G401 (cell line): ENCODE measurements around the gene ABCA3. TPM values are rescaled to one million over a fixed set of nuclear protein-coding genes. Genes with fewer than 3 reads are reported as not detected.
A peak's percentile ranks its signal among the peaks of the same experiment; 100 is the strongest.
"Not testable (repeated sequence)": the region's sequence is repeated elsewhere in the genome, so short reads cannot be mapped to it uniquely, and the experiment has no call there.

Experiments used
- DNase-seq: peaks from one replicate; pipeline ENCODE4 v3.0.0-alpha.2; 2015; ENCODE audit warnings: low spot score
- in situ Hi-C: cut with HindIII; loops from 2 replicates; pipeline ENCODE4 v1.10.0; 2016; ENCODE audit warnings: low sequenced_read_pairs, mixed read lengths
- total RNA-seq: library from RNA; depleted of rRNA; stranded (reverse); fragments of >200 nt; shearing (Covaris generic); gene quantifications from 2 replicates; pipeline ENCODE4 v1.2.3, GENCODE V29; 2014; rRNA removed

The ABCA3 gene
- total RNA-seq = 4.9 and 9.5 TPM in 2 replicates

- DNase-seq = peak; percentile 85
- in situ Hi-C loops = no loop called here
These were observed at the start of gene ABCA3 for GRCh38 chr16:2340564-2341455. TSS of gene ABCA3 (minus strand) at chr16:2340728. CDS start at chr16:2326466, 14,262 bp downstream.

- DNase-seq = no peak
- in situ Hi-C loops = no loop called here
These were observed 48.4 kb upstream of the ABCA3 start for GRCh38 chr16:2388875-2389433.

DNA sequence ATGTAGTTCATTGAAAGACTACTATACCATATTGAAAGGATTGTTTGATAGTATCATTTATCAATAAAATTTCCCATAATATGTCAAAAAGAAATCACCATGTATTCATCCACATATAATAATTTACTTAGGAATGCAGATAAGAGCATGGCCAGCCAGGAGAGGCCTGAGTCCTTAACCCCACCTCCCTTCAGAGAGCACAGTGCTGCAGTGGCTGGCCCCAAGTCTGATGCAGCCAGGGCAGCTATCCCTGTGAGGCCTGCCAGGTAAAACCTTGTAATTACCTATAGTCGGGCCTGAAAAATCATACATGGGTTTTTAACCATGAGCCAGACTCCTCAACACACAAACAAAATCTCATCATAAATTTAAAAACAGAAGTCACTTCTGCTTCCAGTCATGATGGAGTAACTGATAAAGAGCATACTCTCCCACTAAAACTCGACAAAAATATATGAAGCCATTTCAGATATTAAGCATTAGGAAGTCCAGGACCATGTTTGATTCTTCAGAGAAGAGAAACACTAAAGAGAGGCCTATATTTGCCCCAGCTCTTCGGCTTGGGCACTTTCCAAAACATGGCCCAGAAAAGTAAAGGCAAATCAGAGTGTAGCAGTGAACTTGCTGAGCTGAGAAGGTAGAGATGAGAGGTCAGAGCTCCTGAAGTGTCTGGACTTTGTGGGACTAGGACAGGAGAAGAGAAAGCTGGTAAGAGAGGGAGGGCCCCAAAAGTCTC lies 47.8 kb upstream of the ABCA3 start:
- no peak for DNase-seq
- in situ Hi-C loops = no loop called here

DNA sequence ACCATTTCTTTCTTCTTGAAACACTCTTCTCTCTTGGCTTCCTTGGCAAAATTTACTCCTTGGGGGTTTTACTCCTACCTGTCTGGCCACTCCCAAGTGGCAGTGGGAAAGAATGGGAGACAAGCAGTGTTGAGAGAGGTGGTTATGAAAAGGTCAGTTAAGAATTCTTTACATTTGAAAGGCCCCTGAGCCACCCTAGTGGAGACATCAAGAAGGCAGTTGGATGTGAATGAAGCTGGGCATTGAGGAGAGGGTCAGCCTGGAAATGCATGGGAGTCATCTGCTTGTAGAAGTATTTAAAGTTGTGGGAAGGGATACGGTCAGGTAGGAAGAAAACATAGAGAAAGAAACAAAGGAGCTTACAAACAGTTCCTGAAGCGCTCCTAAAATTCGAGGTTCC lies 46.5 kb upstream of the ABCA3 start:
- in situ Hi-C loops = no loop called here
- DNase-seq = no peak

DNA sequence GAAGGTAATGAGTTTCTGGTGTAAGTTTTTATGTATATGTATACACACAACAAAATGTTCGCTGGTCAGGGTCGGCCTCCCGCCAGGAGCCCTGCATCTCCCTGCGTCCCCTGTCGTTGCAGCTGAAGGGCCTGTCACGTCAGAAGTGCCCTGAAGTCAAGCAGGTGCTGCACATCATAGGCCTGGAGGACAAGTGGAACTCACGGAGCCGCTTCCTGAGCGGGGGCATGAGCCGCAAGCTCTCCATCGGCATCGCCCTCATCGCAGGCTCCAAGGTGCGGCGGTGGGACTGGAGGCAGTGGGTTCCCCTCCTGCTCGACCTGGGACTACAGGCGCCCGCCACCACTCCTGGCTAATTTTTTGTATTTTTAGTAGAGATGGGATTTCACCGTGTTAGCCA lies 45.5 kb upstream of the ABCA3 start:
- DNase-seq, in situ Hi-C loops: not testable (repeated sequence)

DNA sequence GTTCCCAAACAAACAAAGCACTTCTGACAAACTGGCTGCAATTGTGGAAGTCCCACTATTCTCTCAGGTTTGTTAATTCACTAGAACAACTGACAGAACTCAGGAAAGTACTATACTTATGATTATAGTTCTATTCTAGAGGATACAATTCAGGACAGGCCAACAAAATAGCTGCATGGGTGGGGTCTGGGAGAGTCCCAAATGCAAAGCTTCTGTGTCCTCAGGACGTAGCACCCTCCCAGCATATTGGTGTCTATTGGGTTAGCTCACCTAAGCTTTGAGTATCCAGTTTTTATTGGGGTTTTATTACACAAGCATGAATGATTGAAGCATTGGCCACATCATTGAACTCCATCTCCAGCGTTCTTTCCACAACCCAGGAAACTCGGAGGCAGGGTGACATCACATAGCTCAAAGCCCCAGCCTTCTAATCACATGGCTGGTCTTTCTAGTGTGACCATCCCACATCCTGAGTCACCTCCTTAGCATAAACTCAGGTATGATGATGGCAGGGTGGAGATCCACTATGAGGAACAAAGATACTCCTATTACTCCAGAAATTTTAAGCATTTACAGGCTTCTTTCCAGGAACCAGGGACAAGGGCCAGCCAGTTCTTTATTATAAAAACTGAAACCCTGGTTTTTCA lies 44.8 kb upstream of the ABCA3 start:
- in situ Hi-C loops = no loop called here

GRCh38 chr16:2384426-2384825 lies 43.9 kb upstream of the ABCA3 start:
- DNase-seq = no peak
- in situ Hi-C loops = no loop called here

More for the DNA sequence above, 44.8 kb upstream of the ABCA3 start:
- no peak for DNase-seq

DNA sequence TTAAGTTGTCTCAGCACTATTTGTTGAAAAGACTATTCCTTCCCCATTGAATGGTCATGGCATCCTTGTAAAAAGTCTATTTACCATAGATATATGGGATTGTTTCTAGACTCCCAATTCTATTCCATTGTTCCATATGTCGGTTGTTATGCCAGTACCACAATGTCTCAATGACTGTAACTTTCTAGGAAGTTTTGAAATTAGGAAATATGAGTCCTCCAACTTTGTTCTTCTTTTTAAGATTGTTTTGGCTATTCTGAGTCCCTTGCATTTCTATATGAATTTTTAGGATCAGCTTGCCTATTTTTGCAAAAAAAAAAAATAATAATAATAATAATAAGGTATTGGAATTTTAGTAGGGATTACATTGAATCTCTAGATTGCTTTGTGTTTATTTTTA lies 43.0 kb upstream of the ABCA3 start:
- no peak for DNase-seq
- in situ Hi-C loops = no loop called here

- in situ Hi-C loops = no loop called here
- no peak for DNase-seq
These were observed 34.1 kb upstream of the ABCA3 start for GRCh38 chr16:2374644-2375043.

GRCh38 chr16:2373176-2373575 lies 32.6 kb upstream of the ABCA3 start:
- in situ Hi-C loops = no loop called here
- DNase-seq = no peak

DNA sequence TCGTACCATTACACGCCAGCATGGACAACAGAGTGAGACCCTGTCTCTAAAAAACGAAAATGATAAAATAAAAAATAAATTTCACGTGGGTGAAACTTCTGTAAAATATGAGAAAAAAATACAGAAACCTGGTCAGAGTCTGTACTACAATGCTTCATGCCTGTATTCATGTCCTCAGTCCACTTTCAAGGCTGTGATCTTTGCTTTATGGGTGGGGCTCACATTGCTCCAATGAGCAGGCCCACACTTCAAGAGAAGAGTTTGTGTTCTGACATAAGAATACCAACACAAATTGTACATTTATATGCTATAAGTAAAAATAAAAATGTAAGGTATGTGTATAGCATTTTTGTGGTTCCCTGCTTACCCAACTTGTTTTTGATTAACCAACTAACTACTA lies 32.2 kb upstream of the ABCA3 start:
- no peak for DNase-seq
- in situ Hi-C loops = no loop called here

GRCh38 chr16:2371421-2371820 lies 30.9 kb upstream of the ABCA3 start:
- in situ Hi-C loops = no loop called here
- DNase-seq = no peak

DNA sequence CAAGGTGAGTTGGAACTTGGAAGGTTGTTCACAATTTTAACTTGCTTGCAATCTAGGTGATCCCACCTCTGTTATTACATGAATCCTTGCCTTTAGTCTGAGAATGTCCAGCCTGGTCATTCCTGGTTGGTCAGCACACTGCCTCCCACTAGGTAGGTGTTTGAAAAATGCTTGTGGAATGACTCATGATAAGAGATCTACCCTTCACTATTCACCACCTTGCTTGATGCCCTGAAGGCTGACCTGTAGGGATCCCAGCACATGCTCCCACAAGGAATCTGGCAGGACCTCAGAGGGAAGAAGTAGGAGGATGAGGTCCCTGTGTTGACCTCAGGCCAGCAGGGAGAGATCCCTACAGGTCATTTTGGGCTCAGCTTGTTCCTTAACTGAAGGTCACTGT lies 30.2 kb upstream of the ABCA3 start:
- no peak for DNase-seq
- in situ Hi-C loops = no loop called here

DNA sequence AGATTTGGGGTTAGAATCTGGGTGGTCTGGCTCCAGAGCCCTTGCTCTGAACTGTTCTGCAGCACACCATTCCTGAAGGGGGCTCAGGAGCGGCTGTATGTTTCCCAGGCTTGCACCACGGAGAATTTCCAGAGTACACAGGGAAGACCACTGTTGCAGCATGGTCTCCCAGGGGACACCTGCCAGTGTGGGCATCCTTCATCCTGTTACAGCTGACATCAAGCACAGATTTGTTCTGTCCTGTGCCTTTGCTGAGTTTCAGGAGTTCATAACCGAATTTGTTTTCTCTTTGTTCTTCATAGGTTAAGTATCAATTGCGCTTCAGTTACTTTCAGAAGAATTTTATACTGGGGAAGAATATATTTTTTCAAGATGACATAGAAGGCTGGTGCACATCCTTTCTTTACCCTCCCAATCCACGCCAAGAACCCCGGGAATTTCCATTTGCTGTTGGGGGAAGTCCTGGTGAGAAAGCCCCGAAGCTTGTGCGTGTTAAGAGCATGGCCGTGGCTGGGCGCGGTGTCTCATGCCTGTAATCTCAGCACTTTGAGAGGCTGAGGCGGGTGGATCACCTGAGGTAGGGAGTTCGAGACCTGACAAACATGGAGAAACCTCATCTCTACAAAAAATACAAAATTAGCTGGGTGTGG lies 26.3 kb upstream of the ABCA3 start:
- no peak for DNase-seq
- in situ Hi-C loops = no loop called here

DNA sequence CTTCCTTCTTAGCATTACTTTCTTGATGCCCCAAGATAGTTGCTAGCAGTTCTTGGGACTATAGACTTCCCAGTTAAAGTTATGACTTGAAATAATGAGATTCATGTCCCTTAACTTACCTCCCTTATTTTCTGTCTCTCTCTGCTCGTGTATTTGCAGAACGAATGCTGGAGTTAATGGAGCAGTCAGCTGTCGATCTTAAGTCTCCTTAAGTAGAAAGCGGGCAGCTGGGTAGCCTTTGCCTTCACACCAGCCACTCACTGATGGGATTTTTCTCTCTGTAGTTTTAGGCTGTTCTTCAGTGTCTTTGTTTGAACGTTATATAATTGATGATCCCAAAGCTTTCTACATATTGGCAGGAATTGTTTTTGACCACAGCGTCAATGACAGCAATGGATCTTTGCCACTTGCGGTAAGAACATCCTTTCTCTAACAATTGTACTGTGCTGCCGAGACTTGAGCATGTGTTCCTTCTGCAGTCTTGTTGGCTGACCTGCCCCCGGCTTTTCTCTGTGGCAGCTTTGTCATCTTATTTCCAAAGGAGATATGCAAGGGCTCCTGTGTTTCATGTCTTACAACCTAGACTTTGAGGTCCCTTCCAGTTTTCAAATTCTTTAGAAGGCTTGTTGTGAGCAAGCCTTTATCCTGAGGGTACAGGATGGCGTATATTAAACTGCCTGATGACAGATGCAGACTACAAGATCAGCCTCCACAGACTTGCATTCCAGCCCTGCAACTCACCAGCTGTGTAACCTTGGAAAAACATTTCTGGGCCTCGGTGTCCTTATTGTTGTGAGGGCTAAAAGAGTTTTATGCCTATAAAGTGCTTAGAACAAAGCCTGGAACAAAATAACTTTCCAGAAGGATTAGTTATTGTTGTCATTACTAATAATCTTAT lies 25.1 kb upstream of the ABCA3 start:
- DNase-seq = no peak
- in situ Hi-C loops = no loop called here

GRCh38 chr16:2364638-2365210 lies 24.2 kb upstream of the ABCA3 start:
- DNase-seq = no peak
- in situ Hi-C loops = no loop called here

DNA sequence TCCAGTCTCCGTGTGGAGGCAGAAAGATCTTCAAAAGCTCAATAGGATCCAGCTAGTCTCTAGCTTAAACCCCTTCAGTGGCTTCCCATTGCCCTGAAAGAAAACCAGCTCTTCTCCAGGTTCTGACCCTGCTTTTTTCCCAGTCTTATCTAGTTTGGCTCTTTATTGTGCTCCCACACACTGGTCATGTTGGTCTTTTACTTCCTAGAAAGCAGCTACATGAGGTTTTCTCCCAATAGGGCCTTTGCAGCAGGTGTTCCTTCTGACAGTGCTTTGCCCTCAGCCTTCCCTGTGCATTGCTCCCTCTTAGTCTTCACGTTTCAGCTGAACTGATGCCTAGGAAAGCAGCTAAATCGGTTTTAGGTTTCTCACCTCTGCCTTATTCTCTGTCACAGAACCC lies 21.7 kb upstream of the ABCA3 start:
- no peak for DNase-seq
- in situ Hi-C loops = no loop called here

DNA sequence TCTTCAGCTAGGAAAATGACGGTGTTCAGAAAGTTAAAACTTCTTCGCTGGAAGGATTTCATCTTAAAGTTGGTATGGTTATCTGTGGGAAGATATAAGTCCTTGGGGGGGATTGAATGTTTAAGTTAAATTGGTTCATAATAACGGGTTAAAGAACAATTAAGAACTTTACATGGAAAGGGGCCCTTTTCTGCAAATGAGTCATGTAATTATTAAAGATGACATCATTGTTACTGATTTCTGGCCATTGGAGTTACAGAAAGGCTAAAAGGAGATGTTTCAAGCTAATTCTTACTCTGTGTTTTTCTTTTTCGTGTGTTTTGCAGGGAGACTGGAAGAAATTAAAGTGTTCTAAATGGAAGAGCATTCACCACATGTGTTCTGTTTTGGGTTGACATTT lies 20.6 kb upstream of the ABCA3 start:
- DNase-seq = no peak
- in situ Hi-C loops = no loop called here
